AG09319 (cell line): Measurements from ENCODE around the gene ATF4.
"Not testable (repeated sequence)": the region's sequence is repeated elsewhere in the genome, so short reads cannot be mapped to it uniquely, and the experiment has no call there.

ENCODE experiments used
- DNase-seq: peaks from one replicate; pipeline ENCODE4 v3.0.0-alpha.2; 2010; ENCODE audit warnings: low read depth; ENCODE audit errors: extremely low read depth
- CTCF ChIP-seq: IDR thresholded peaks from 2 replicates; pipeline ENCODE4 v1.5.1; 2011; ENCODE audit warnings: low read depth, mild to moderate bottlenecking, inconsistent platforms, low read length, moderate library complexity

Gene ATF4

GRCh38 chr22:39519681-39520225 lies 609 bp upstream of the ATF4 start:
- DNase-seq: peak; percentile 99
- TF ChIP-seq CTCF: peak; percentile 37

- peak; percentile 53 for DNase-seq
These were observed 934 bp downstream of the ATF4 start for GRCh38 chr22:39521106-39521885.

GRCh38 chr22:39522091-39522490 lies 1.7 kb downstream of the ATF4 start:
- DNase-seq: not testable (repeated sequence)

- TF ChIP-seq CTCF: no peak
- no peak for DNase-seq
These were observed 2.4 kb downstream of the ATF4 start for GRCh38 chr22:39522567-39523300.

GRCh38 chr22:39524089-39524752 lies 3.9 kb downstream of the ATF4 start:
- TF ChIP-seq CTCF: no peak
- DNase-seq: no peak

GRCh38 chr22:39524753-39525657 lies 4.6 kb downstream of the ATF4 start:
- TF ChIP-seq CTCF: no peak
- DNase-seq: no peak

- DNase-seq: no peak
- no peak for TF ChIP-seq CTCF
These were observed 5.3 kb downstream of the ATF4 start for GRCh38 chr22:39525658-39525975.
